ENCODE measurements around the gene IPO9. TPM values are rescaled to one million over a fixed set of nuclear protein-coding genes. Genes with fewer than 3 reads are reported as not detected.

IPO9 gene
- 10 to 100 TPM; 67.6 to 67.9 TPM for total RNA-seq

DNA sequence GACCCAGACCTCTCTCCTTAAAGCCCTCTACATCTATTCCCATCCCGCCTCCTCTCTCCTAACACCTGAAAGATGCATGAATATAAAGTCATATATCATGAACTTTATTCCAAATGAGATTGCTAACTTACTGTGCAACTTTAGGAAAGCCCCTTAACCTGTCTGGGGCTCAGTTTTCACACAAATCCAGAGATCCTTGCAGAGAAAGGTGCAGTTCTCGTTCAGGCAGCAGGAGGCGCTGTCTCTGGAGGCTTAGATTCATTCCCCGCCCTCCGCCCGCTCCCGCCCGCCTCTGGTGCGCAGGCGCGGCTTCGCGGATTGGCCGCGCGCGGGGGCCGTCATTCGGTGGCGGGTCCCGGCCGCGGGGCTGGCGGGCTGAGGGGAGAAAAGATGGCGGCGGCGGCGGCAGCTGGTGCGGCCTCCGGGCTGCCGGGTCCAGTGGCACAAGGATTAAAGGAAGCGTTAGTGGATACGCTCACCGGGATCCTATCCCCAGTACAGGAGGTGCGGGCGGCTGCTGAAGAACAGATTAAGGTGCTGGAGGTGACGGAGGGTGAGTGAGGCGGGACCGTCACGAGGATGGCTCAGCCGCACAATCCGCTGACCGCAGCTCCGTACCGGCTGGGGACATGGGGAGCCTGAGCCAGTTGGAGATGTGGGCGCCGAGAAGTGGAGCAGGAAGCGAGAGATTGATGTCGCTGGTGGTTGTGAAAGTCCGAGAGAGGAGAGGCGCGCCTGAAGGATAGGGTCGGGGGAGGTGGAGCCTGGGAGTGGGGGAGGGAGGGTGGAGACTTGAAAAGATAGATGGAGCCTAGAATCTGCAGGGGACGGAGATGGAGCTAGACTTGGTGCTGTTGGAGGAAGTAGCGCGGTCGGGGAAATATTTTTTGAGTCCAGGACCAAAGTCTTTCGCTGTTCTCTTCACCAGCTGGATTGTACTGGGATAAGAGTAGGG lies at the start of gene IPO9:
Gene IPO9, plus strand, starts transcription at position 338 of the 955 bp plus-strand sequence. Its CDS starts 53 bp downstream, at position 391.
- intact Hi-C loops (cut with micrococcal nuclease): loop anchor here (1.0 to 5.0 kb wide), 2 partner anchors 126 to 153 kb away; partner anchors contain the start of genes RNPEP and TIMM17A
- H3K27ac Mint-ChIP-seq: peak within 1 kb of the TSS; percentile 94
- no peaks in the 10 kb centered on the region for H3K9me3 Mint-ChIP-seq
- ChIA-PET CTCF (interaction anchor here (0.7 to 3.8 kb wide), 20 partner anchors 8 to 349 kb away, joined by 3 to 18 read pairs (median 3); partner anchors contain the start of gene LMOD1), POLR2A (interaction anchor here (0.6 to 1.4 kb wide), 3 partner anchors 19 to 975 kb away, joined by 3 to 4 read pairs (median 4); no protein-coding TSS in a partner anchor)
- peak within 1 kb of the TSS; percentile 99 for H3K4me3 Mint-ChIP-seq
- H3K27me3 Mint-ChIP-seq: no peaks in the 10 kb centered on the region
- peak; percentile 97 for DNase-seq
- H3K4me1 Mint-ChIP-seq (ENCODE audit: low read depth): peaks cover 30% of the 10 kb centered on the region
- peaks cover 8% of the 10 kb centered on the region for H3K36me3 Mint-ChIP-seq

DNA sequence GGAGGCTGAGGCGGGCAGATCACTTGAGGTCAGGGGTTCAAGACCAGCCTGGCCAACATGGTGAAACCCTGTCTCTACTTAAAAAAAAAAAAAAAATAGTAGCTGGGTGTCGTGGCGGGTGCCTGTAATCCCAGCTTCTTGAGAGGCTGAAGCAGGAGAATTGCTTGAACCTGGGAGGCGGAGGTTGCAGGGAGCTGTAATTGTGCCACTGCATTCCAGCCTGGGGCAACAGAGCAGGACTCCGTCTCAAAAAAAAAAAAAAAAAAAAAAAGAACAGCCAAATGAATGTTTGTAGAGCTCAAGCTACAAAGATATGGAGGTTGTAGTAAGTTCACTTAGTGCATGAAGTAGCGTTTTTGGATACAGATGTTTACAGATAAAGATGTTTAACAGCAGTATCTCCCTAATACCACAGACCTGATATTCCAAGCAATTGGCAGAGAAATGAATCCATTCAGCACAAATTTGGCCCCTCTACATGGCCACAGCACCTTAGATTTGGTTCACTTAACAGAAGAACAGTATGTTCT lies 49.5 kb upstream of the IPO9 start:
- H3K4me1 Mint-ChIP-seq (ENCODE audit: low read depth): no peaks in the 10 kb centered on the region
- no peak overlapping the region for H3K4me3 Mint-ChIP-seq
- H3K36me3 Mint-ChIP-seq: no peaks in the 10 kb centered on the region
- no peaks in the 10 kb centered on the region for H3K9me3 Mint-ChIP-seq
- intact Hi-C loops (cut with micrococcal nuclease): no loop called here
- POLR2A ChIA-PET: no interaction called here
- no peak for DNase-seq
- CTCF ChIA-PET: no interaction called here
- H3K27ac Mint-ChIP-seq: no peak overlapping the region
- H3K27me3 Mint-ChIP-seq: no peaks in the 10 kb centered on the region

DNA sequence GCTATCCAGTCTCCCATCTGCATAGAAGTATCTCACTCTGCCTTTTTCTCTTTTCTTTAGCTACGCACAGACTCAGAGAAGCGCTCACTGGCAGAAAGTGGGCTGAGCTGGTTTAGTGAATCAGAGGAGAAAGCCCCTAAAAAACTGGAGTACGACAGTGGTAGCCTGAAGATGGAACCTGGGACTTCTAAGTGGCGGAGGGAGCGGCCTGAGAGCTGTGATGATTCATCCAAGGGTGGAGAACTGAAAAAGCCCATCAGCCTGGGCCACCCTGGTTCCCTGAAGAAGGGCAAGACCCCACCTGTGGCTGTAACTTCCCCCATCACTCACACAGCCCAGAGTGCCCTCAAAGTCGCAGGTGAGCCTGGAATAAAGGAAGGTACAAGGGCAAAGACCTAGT lies 48.0 kb upstream of the IPO9 start:
- no peaks in the 10 kb centered on the region for H3K9me3 Mint-ChIP-seq
- DNase-seq: no peak
- no peak overlapping the region for H3K27ac Mint-ChIP-seq
- ChIA-PET CTCF (interaction anchor here (0.8 to 1.1 kb wide), 3 partner anchors 12 to 222 kb away, joined by 3 read pairs; no protein-coding TSS in a partner anchor), POLR2A (no interaction called here)
- H3K4me3 Mint-ChIP-seq: no peak overlapping the region
- intact Hi-C loops (cut with micrococcal nuclease): no loop called here
- no peaks in the 10 kb centered on the region for H3K4me1 Mint-ChIP-seq (ENCODE audit: low read depth)
- no peaks in the 10 kb centered on the region for H3K36me3 Mint-ChIP-seq
- H3K27me3 Mint-ChIP-seq: no peaks in the 10 kb centered on the region

DNA sequence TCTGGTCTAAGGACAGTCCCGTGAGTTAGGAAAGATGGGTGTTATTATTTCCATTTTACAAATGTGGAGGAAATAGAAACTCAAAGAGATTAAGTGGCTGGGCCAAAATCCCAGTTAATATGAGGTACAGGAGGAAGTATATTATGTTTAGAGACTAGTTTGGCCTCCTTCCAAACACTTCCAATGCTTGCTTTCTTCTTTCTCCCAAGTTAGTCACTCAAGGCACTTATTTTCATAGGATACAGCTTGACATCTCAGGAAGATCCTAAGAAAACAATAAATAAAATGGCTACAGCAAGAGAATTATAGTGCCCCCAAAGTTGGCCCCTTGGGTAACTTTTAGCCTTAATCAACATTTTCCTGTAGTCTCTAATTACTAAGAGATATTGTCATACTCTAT lies 47.5 kb upstream of the IPO9 start:
- no peak overlapping the region for H3K4me3 Mint-ChIP-seq
- H3K9me3 Mint-ChIP-seq: no peaks in the 10 kb centered on the region
- ChIA-PET POLR2A (no interaction called here), CTCF (interaction anchor here (1.1 kb wide), 2 partner anchors 12 to 222 kb away, joined by 3 read pairs; no protein-coding TSS in a partner anchor)
- no peaks in the 10 kb centered on the region for H3K27me3 Mint-ChIP-seq
- H3K36me3 Mint-ChIP-seq: no peaks in the 10 kb centered on the region
- H3K27ac Mint-ChIP-seq: no peak overlapping the region
- intact Hi-C loops (cut with micrococcal nuclease): no loop called here
- no peak for DNase-seq
- no peaks in the 10 kb centered on the region for H3K4me1 Mint-ChIP-seq (ENCODE audit: low read depth)

DNA sequence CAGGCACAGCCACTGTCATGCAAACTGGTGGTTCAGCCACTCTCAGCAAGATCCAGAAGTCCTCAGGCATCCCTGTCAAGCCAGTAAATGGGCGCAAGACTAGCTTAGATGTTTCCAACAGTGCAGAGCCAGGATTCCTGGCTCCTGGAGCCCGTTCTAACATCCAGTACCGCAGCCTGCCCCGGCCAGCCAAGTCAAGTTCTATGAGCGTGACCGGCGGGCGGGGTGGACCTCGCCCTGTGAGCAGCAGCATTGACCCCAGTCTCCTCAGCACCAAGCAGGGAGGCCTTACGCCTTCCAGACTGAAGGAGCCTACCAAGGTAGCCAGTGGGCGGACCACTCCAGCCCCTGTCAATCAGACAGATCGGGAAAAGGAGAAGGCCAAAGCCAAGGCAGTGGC lies 46.6 kb upstream of the IPO9 start:
- Mint-ChIP-seq H3K27me3 (no peaks in the 10 kb centered on the region), H3K4me1 (ENCODE audit: low read depth) (no peaks in the 10 kb centered on the region), H3K9me3 (no peaks in the 10 kb centered on the region), H3K27ac (no peak overlapping the region), H3K36me3 (no peaks in the 10 kb centered on the region), H3K4me3 (no peak overlapping the region)
- POLR2A ChIA-PET: no interaction called here
- intact Hi-C loops (cut with micrococcal nuclease): no loop called here
- CTCF ChIA-PET: interaction anchor here (1.2 to 15.6 kb wide), 2 partner anchors 11 to 72 kb away, joined by 5 to 298 read pairs; no protein-coding TSS in a partner anchor
- DNase-seq: no peak

DNA sequence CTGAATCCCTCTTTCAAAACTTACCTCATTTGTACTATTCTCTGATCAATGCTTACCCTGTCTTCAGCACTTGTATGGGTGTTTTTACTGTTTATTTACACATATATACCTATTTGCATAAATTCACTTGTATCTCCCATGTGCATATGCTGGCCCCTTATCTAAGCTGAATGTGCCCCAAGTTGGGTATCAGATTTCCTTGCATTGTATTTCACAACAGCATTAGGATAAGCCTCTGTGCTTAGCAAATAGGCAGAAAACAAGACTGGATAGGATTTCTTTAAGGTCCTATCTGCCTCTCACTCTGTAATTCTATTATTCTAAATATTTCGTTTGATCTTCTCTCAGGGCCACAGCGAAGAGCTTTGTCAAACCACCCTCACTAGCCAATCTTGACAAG lies 45.9 kb upstream of the IPO9 start:
- CTCF ChIA-PET: interaction anchor here (1.2 to 15.6 kb wide), 2 partner anchors 10 to 73 kb away, joined by 5 to 298 read pairs; no protein-coding TSS in a partner anchor
- intact Hi-C loops (cut with micrococcal nuclease): no loop called here
- no peak overlapping the region for H3K4me3 Mint-ChIP-seq

DNA sequence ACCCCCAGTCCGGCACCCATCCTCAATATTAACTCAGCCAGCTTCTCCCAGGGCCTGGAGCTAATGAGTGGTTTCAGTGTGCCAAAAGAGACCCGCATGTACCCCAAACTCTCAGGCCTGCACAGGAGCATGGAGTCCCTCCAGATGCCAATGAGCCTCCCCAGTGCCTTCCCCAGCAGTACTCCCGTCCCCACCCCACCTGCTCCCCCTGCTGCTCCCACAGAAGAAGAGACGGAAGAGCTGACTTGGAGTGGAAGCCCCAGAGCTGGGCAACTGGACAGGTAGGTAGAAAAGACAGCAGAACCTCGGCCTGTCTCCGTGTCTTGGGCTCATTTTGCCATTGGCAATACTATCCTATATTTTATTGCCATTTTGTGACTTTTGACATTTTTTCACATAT lies 45.4 kb upstream of the IPO9 start:
- H3K27ac Mint-ChIP-seq: no peak overlapping the region
- CTCF ChIA-PET: interaction anchor here (0.7 to 15.6 kb wide), 4 partner anchors 9 to 224 kb away, joined by 3 to 298 read pairs (median 4); no protein-coding TSS in a partner anchor
- H3K27me3 Mint-ChIP-seq: no peaks in the 10 kb centered on the region
- POLR2A ChIA-PET: no interaction called here
- intact Hi-C loops (cut with micrococcal nuclease): no loop called here
- no peaks in the 10 kb centered on the region for H3K9me3 Mint-ChIP-seq
- no peaks in the 10 kb centered on the region for H3K36me3 Mint-ChIP-seq
- no peak overlapping the region for H3K4me3 Mint-ChIP-seq
- no peak for DNase-seq
- H3K4me1 Mint-ChIP-seq (ENCODE audit: low read depth): no peaks in the 10 kb centered on the region

More for the DNA sequence above, 45.9 kb upstream of the IPO9 start:
- DNase-seq: no peak
- no peaks in the 10 kb centered on the region for H3K4me1 Mint-ChIP-seq (ENCODE audit: low read depth)
- H3K9me3 Mint-ChIP-seq: no peaks in the 10 kb centered on the region
- H3K36me3 Mint-ChIP-seq: no peaks in the 10 kb centered on the region
- POLR2A ChIA-PET: no interaction called here
- no peak overlapping the region for H3K27ac Mint-ChIP-seq
- no peaks in the 10 kb centered on the region for H3K27me3 Mint-ChIP-seq

DNA sequence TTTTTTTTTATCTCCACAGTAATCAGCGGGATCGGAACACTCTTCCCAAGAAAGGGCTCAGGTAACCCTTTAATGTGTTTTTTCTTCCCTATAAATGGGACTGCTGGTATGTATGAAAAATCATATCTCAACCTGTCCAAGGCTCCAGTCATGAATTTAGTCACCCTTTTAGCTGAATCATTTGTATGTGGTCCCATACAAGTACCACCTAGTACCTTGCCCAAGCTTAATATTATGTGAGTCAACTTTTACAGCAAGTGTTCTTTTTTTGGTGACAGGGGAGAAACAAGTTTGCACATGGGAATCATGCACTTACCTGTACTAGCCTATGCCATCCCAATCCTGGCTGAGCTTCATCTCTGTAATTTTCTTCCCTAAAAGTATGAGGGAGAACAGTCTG lies 43.7 kb upstream of the IPO9 start:
- H3K4me1 Mint-ChIP-seq (ENCODE audit: low read depth): no peaks in the 10 kb centered on the region
- no peaks in the 10 kb centered on the region for H3K36me3 Mint-ChIP-seq
- CTCF ChIA-PET: interaction anchor here (1.2 to 15.6 kb wide), 2 partner anchors 75 to 272 kb away, joined by 3 to 298 read pairs; no protein-coding TSS in a partner anchor
- no peak for DNase-seq
- no peak overlapping the region for H3K27ac Mint-ChIP-seq
- intact Hi-C loops (cut with micrococcal nuclease): no loop called here
- no peaks in the 10 kb centered on the region for H3K27me3 Mint-ChIP-seq
- POLR2A ChIA-PET: no interaction called here
- no peaks in the 10 kb centered on the region for H3K9me3 Mint-ChIP-seq
- H3K4me3 Mint-ChIP-seq: no peak overlapping the region

DNA sequence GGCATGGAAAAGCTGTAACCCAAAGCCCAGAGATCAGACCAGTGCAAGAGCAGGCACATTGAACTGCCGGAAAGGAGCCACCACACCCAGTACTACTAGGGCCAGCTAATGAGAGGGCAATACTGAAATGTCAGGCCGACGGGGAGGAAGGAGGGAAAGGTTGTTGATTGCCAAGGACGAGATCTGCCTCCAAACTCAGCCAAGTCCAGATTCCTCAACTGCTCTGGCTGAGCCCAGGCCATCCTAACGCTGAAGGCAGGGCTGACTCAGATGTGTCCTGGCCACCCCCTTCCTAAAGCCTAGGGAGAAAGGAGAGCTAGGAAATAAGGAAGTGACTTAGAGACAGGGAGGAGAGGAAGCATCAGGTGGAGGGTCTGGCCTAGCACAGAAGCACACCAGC lies 42.1 kb upstream of the IPO9 start:
- ChIA-PET CTCF (interaction anchor here (15.6 kb wide), 1 partner anchor 77 kb away, joined by 298 read pairs; no protein-coding TSS in a partner anchor), POLR2A (no interaction called here)
- H3K27ac Mint-ChIP-seq: no peak overlapping the region
- no peaks in the 10 kb centered on the region for H3K4me1 Mint-ChIP-seq (ENCODE audit: low read depth)
- intact Hi-C loops (cut with micrococcal nuclease): no loop called here
- no peak for DNase-seq
- H3K9me3 Mint-ChIP-seq: no peaks in the 10 kb centered on the region
- no peaks in the 10 kb centered on the region for H3K27me3 Mint-ChIP-seq
- H3K36me3 Mint-ChIP-seq: no peaks in the 10 kb centered on the region
- H3K4me3 Mint-ChIP-seq: no peak overlapping the region

DNA sequence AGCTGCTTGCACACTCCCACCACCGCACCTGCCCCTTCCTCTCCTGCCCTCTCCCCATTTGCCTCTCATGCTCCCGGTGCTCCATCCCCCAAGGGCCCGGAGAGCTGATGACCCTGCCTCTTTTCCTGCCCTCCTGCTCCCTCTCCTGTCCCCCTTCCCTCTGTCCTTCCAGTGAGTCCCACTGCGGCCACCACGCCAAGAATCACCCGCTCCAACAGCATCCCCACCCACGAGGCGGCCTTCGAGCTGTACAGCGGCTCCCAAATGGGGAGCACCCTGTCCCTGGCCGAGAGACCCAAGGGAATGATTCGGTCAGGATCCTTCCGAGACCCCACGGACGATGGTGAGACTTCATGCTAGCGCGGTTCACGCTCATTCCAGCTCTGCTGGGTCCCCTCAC lies 40.7 kb upstream of the IPO9 start:
- no peak overlapping the region for H3K4me3 Mint-ChIP-seq
- POLR2A ChIA-PET: no interaction called here
- H3K9me3 Mint-ChIP-seq: no peaks in the 10 kb centered on the region
- H3K27ac Mint-ChIP-seq: no peak overlapping the region
- DNase-seq: no peak
- H3K4me1 Mint-ChIP-seq (ENCODE audit: low read depth): no peaks in the 10 kb centered on the region
- intact Hi-C loops (cut with micrococcal nuclease): no loop called here
- H3K27me3 Mint-ChIP-seq: no peaks in the 10 kb centered on the region
- no peaks in the 10 kb centered on the region for H3K36me3 Mint-ChIP-seq
- CTCF ChIA-PET: interaction anchor here (0.6 to 15.6 kb wide), 4 partner anchors 46 to 306 kb away, joined by 3 to 298 read pairs (median 5); no protein-coding TSS in a partner anchor

DNA sequence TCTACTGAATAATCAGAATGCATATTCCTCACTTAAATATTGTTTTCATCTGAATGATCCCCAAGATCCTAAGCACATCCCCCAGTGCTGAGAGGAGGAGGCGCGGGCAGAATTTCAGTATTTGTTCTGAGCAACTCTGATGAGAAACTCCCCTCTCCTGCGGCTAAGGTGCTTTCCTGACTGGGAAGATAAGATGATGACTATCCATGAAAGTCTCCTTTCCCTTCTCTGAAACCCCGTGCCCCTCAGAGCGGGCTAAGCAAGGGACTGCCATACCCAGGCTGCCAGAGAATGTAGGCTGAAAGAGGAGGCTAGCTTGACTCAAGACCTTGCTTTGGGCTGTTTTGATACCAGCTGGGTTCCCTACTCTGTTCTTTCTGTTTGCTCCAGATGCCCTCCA lies 39.7 kb upstream of the IPO9 start:
- Mint-ChIP-seq H3K4me3 (no peak overlapping the region), H3K4me1 (ENCODE audit: low read depth) (no peaks in the 10 kb centered on the region), H3K9me3 (no peaks in the 10 kb centered on the region), H3K27me3 (no peaks in the 10 kb centered on the region), H3K27ac (no peak overlapping the region), H3K36me3 (no peaks in the 10 kb centered on the region)
- ChIA-PET CTCF (interaction anchor here (0.7 to 15.6 kb wide), 3 partner anchors 47 to 230 kb away, joined by 3 to 298 read pairs (median 7); no protein-coding TSS in a partner anchor), POLR2A (no interaction called here)
- no peak for DNase-seq
- intact Hi-C loops (cut with micrococcal nuclease): no loop called here

DNA sequence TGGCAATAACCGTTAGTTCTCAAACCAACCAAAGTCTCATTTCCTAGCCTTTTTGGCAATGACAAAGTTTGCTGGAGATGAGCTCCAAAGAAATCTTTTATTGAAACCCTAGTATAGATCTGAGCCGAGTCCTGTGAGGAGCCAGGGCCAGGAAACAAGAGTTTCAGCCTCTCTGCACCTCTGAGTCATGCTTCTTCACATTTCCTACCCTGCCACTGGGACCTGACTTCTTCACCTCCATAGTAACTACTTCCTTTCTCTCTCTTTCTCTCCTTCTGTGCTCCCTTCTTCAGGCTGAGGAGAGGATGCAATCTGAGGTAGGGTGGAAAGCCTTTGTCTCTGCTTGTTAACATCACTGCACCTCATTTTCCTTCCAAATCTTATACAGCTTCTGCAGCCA lies 38.7 kb upstream of the IPO9 start:
- no peaks in the 10 kb centered on the region for H3K4me1 Mint-ChIP-seq (ENCODE audit: low read depth)
- DNase-seq: no peak
- CTCF ChIA-PET: interaction anchor here (0.6 to 15.6 kb wide), 6 partner anchors 12 to 231 kb away, joined by 3 to 298 read pairs (median 4); no protein-coding TSS in a partner anchor
- H3K27me3 Mint-ChIP-seq: no peaks in the 10 kb centered on the region
- intact Hi-C loops (cut with micrococcal nuclease): no loop called here
- no peaks in the 10 kb centered on the region for H3K36me3 Mint-ChIP-seq
- H3K4me3 Mint-ChIP-seq: no peak overlapping the region
- H3K27ac Mint-ChIP-seq: no peak overlapping the region
- POLR2A ChIA-PET: no interaction called here
- no peaks in the 10 kb centered on the region for H3K9me3 Mint-ChIP-seq

All from activated CD4-positive, alpha-beta memory T cell treated with anti-CD3 and anti-CD28 coated beads for 36 hours (primary cell).